ENCODE measurements around the gene TIMM10B. TPM values are rescaled to one million over a fixed set of nuclear protein-coding genes. Genes with fewer than 3 reads are reported as not detected.

TIMM10B gene
- total and polyA plus RNA-seq, 9 of the 15 experiments (the other 6 are each of a cell fraction or from before 2014, with no cell fraction given) = 43.2 to 163 (median 57.0) TPM

GRCh38 chr11:6526411-6527135 is 45.3 kb downstream of the TIMM10B start:
- Histone ChIP-seq H2AFZ (ENCODE audit: low read depth, low read length) (no peak overlapping the region), H3K79me2 (ENCODE audit: control insufficient read depth, insufficient read depth, low read length) (no peaks in the 10 kb centered on the region), H3K27ac (ENCODE audit: extremely low read depth, low read depth, low read length) (no peak overlapping the region), H3K9ac (ENCODE audit: insufficient read depth in 1 of 2, low read depth in 2 of 2, low read length in 2 of 2) (no peak overlapping the region), H4K20me1 (replicated peaks; ENCODE audit: control insufficient read depth, insufficient read depth, low read length) (no peaks in the 10 kb centered on the region), H3K4me1 (replicated peaks in 1 of 2; ENCODE audit: control insufficient read depth in 2 of 2, insufficient read depth in 2 of 2, low read length in 2 of 2) (no peaks in the 10 kb centered on the region; a peak in 1 of 5 replicates), H3K9me1 (ENCODE audit: control insufficient read depth, insufficient read depth, low read length) (no peaks in the 10 kb centered on the region), H3K36me3 (ENCODE audit: control insufficient read depth, insufficient read depth, low read length) (no peaks in the 10 kb centered on the region; the same call in 2 of the 3 replicates), H3K4me2 (ENCODE audit: insufficient read depth, low read length) (no peak overlapping the region), H3K4me3 (no peak overlapping the region), H3K27me3 (ENCODE audit: control insufficient read depth in 2 of 2, insufficient read depth in 2 of 2, low read length in 2 of 2) (no peaks in the 10 kb centered on the region), H3K9me3 (replicated peaks; ENCODE audit: control insufficient read depth, insufficient read depth, low read depth, low read length) (no peaks in the 10 kb centered on the region)
- ATAC-seq = no peak
- BruUV-seq (replicated peaks) = no TSS peak
- POLR2A ChIA-PET = interaction anchor here (0.6 to 0.7 kb wide), 2 partner anchors 126 to 155 kb away, joined by 3 read pairs; no protein-coding TSS in a partner anchor
- CTCF ChIA-PET (ENCODE audit: low intra/inter-chr PET ratio) = no interaction called here
- 35% methylated on average over 3 of the region's 3 CpGs for WGBS (ENCODE audit: insufficient coverage, low coverage, missing lambda C conversion rate)
- in situ Hi-C loops (cut with MboI) (no loop called here), intact Hi-C loops (cut with micrococcal nuclease) (no loop called here)
- FAIRE-seq = no peak
- TF ChIP-seq HNRNPL (IDR thresholded peaks at IDR 0.05; ENCODE audit: low read depth, low read length) (no peak), MEF2A (IDR thresholded peaks at IDR 0.05; ENCODE audit: control insufficient read depth, low read depth, low read length) (no peak), KLF13 (tag; IDR thresholded peaks at IDR 0.05; ENCODE audit: borderline replicate concordance, low read depth) (no peak), ZNF699 (CRISPR knock-in tag; IDR thresholded peaks at IDR 0.05; ENCODE audit: insufficient replicate concordance) (no peak), ZNF23 (CRISPR knock-in tag; IDR thresholded peaks at IDR 0.05) (no peak), MTA2 (IDR thresholded peaks at IDR 0.05; ENCODE audit: low read depth) (no peak), EP300 (IDR thresholded peaks at IDR 0.05; ENCODE audit: low read length) (no peak), ZNF316 (IDR thresholded peaks at IDR 0.05) (no peak), PHB2 (IDR thresholded peaks at IDR 0.05; ENCODE audit: low read depth) (no peak), NBN (IDR thresholded peaks at IDR 0.05; ENCODE audit: low read depth) (no peak), ZBTB1 (CRISPR knock-in tag; IDR thresholded peaks at IDR 0.05; ENCODE audit: borderline replicate concordance, low read depth) (no peak)
- DNase-seq (ENCODE audit: extremely low read depth in 1 of 4, low spot score in 3 of 4) = no peak
